ENCODE measurements around the gene ALDH8A1. TPM values are rescaled to one million over a fixed set of nuclear protein-coding genes. Genes with fewer than 3 reads are reported as not detected.

ALDH8A1 gene
- total RNA-seq, 1 experiment from 2014 or later, result 0.68 TPM

- Mint-ChIP-seq H3K4me1 (ENCODE audit: low read depth, unreplicated experiment) (no peaks in the 10 kb centered on the region), H3K36me3 (ENCODE audit: insufficient read depth, unreplicated experiment) (no peaks in the 10 kb centered on the region), H3K27ac (ENCODE audit: unreplicated experiment) (no peak overlapping the region), H3K4me3 (ENCODE audit: low read depth, unreplicated experiment) (no peak overlapping the region), H3K9me3 (ENCODE audit: low read depth, unreplicated experiment) (peaks cover 3% of the 10 kb centered on the region), H3K27me3 (ENCODE audit: unreplicated experiment) (peaks cover 25% of the 10 kb centered on the region)
- CTCF ChIA-PET, result no interaction called here
- intact Hi-C loops (cut with micrococcal nuclease; ENCODE audit: unreplicated experiment), result no loop called here
- TF ChIP-seq CTCF (IDR thresholded peaks at IDR 0.05; ENCODE audit: unreplicated experiment), result no peak
- no TSS peak for BruUV-seq (replicated peaks)
- DNase-seq, result no peak
These were observed 53.0 kb downstream of the ALDH8A1 start for GRCh38 chr6:134896910-134897309.

DNA sequence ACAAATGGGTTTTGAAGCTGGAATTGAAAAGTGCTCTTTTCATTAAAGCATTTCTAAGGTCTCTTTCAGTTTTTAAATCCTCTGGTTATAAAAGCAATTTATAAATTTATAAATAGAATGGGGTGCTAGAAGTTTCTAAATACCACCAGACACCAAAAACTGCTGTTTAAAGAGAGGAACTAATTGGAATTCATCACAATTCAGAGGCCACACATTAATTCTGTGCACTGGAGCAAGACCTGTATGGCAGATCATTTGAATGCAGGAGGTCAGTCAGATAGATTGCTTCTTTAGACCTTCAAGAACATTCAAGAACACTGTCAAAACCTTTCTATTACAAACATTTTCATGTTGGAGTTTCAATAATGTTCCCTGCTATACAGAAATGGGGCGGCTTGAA, 55.1 kb downstream of the ALDH8A1 start:
- Mint-ChIP-seq H3K9me3 (ENCODE audit: low read depth, unreplicated experiment) (peaks cover 3% of the 10 kb centered on the region), H3K27ac (ENCODE audit: unreplicated experiment) (no peak overlapping the region), H3K4me1 (ENCODE audit: low read depth, unreplicated experiment) (no peaks in the 10 kb centered on the region), H3K36me3 (ENCODE audit: insufficient read depth, unreplicated experiment) (no peaks in the 10 kb centered on the region), H3K4me3 (ENCODE audit: low read depth, unreplicated experiment) (no peak overlapping the region), H3K27me3 (ENCODE audit: unreplicated experiment) (peaks cover 25% of the 10 kb centered on the region)
- BruUV-seq (replicated peaks), result no TSS peak
- TF ChIP-seq CTCF (IDR thresholded peaks at IDR 0.05; ENCODE audit: unreplicated experiment), result no peak
- intact Hi-C loops (cut with micrococcal nuclease; ENCODE audit: unreplicated experiment), result no loop called here
- CTCF ChIA-PET, result no interaction called here
- DNase-seq, result no peak

DNA sequence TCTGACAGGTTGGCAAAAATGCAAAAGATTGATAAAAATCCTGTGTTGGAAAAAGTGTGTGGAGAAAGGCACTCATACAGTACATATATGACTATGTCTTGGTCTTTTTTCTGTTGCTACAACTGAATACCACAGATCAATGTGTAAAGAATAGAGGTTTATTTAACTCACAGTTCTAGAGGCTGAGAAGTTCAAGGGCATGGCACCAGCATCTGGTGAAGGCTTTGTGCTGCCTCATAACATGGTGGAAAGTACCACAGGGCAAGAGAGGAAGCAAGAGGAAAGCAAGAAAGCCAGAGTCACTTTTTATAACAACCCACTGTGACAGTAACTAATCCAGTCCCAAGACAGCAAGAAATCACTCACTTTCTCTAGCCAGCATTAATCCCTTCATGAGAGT, 57.5 kb downstream of the ALDH8A1 start:
- Mint-ChIP-seq H3K36me3 (ENCODE audit: insufficient read depth, unreplicated experiment) (no peaks in the 10 kb centered on the region), H3K9me3 (ENCODE audit: low read depth, unreplicated experiment) (peaks cover 3% of the 10 kb centered on the region), H3K27ac (ENCODE audit: unreplicated experiment) (no peak overlapping the region), H3K4me1 (ENCODE audit: low read depth, unreplicated experiment) (no peaks in the 10 kb centered on the region), H3K27me3 (ENCODE audit: unreplicated experiment) (peaks cover 25% of the 10 kb centered on the region), H3K4me3 (ENCODE audit: low read depth, unreplicated experiment) (no peak overlapping the region)
- BruUV-seq (replicated peaks), result no TSS peak
- no peak for DNase-seq
- TF ChIP-seq CTCF (IDR thresholded peaks at IDR 0.05; ENCODE audit: unreplicated experiment), result no peak
- intact Hi-C loops (cut with micrococcal nuclease; ENCODE audit: unreplicated experiment), result no loop called here
- CTCF ChIA-PET, result no interaction called here

GRCh38 chr6:134891633-134892032, 58.3 kb downstream of the ALDH8A1 start:
- H3K4me3 Mint-ChIP-seq (ENCODE audit: low read depth, unreplicated experiment), result no peak overlapping the region
- no peaks in the 10 kb centered on the region for H3K4me1 Mint-ChIP-seq (ENCODE audit: low read depth, unreplicated experiment)
- BruUV-seq (replicated peaks), result no TSS peak
- CTCF ChIA-PET, result no interaction called here
- intact Hi-C loops (cut with micrococcal nuclease; ENCODE audit: unreplicated experiment), result no loop called here
- H3K36me3 Mint-ChIP-seq (ENCODE audit: insufficient read depth, unreplicated experiment), result no peaks in the 10 kb centered on the region
- DNase-seq, result no peak
- H3K27me3 Mint-ChIP-seq (ENCODE audit: unreplicated experiment), result peaks cover 25% of the 10 kb centered on the region
- no peak for TF ChIP-seq CTCF (IDR thresholded peaks at IDR 0.05; ENCODE audit: unreplicated experiment)
- peaks cover 3% of the 10 kb centered on the region for H3K9me3 Mint-ChIP-seq (ENCODE audit: low read depth, unreplicated experiment)
- H3K27ac Mint-ChIP-seq (ENCODE audit: unreplicated experiment), result no peak overlapping the region

DNA sequence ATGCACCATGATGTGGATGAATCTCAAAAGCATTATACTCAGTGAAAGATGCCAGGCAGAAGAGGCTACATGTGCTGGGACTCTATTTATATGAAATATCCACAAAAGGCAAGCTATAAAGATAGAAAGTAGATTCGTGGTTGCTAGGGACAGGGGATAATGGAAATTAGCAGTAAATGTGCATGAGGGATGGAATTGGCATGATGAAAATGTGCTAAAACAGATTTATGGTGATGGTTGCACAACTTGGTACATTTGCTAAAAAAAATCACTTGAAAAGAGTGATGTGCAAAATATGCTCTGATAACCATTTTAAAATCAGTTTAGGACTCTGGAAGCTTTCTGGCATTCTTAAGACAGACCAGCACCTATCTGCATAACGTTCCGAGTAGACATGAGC, 61.6 kb downstream of the ALDH8A1 start:
- no peak for TF ChIP-seq CTCF (IDR thresholded peaks at IDR 0.05; ENCODE audit: unreplicated experiment)
- Mint-ChIP-seq H3K4me3 (ENCODE audit: low read depth, unreplicated experiment) (no peak overlapping the region), H3K27me3 (ENCODE audit: unreplicated experiment) (peaks cover 12% of the 10 kb centered on the region), H3K36me3 (ENCODE audit: insufficient read depth, unreplicated experiment) (no peaks in the 10 kb centered on the region), H3K4me1 (ENCODE audit: low read depth, unreplicated experiment) (no peaks in the 10 kb centered on the region), H3K9me3 (ENCODE audit: low read depth, unreplicated experiment) (peaks cover 3% of the 10 kb centered on the region), H3K27ac (ENCODE audit: unreplicated experiment) (no peak overlapping the region)
- CTCF ChIA-PET, result no interaction called here
- DNase-seq, result no peak
- no TSS peak for BruUV-seq (replicated peaks)
- intact Hi-C loops (cut with micrococcal nuclease; ENCODE audit: unreplicated experiment), result no loop called here

Data from Calu3 (cell line).